HepG2 (cell line): ENCODE data around the gene VEGFA. TPM values are rescaled to one million over a fixed set of nuclear protein-coding genes. Genes with fewer than 3 reads are reported as not detected.

Experiments used
- ATAC-seq: fragments of 200-7000 bp; cut with Tn5 transposase; 3 replicates; pipeline ENCODE4 v1.9.1; 2020; ENCODE audit warnings: mild to moderate bottlenecking, moderate library complexity
- BruUV-seq: library from RNA; stranded (reverse); fragments of 400-500 nt; replicated peaks from 2 replicates; lab custom pipeline; 2021; lab: Mats Ljungman, UMichigan
- CTCF ChIA-PET: fragments of 300-600 bp; formaldehyde crosslinking; extraction: SDS; loops from one replicate; lab custom pipeline; 2021; ENCODE audit warnings: low total read pairs, inconsistent platforms, low intra/inter-chr PET ratio; lab: Yijun Ruan, JAX
- POLR2A ChIA-PET: fragments of 350-600 bp; sonication (Branson Sonifier 250); formaldehyde crosslinking; loops from one replicate; lab custom pipeline; 2020; ENCODE audit warnings: antibody characterized with exemption, inconsistent platforms; lab: Yijun Ruan, JAX
- DNase-seq: peaks from one replicate; pipeline ENCODE4 v3.0.0-alpha.2; 2015; ENCODE audit warnings: low spot score
- FAIRE-seq: peaks from 3 replicates; lab custom pipeline; 2011; peaks lifted over from hg19 to GRCh38; lab: Jason Lieb, UNC
- H2AFZ ChIP-seq: one replicate; pipeline ENCODE4 v1.6.1; 2011; ENCODE audit warnings: low read length, inconsistent platforms
- H3K27ac ChIP-seq: fragments of 300-600 bp; 3 replicates; pipeline ENCODE4 v1.8.0; 2011; ENCODE audit warnings: mixed run types, mild to moderate bottlenecking, mixed read lengths, low read length, inconsistent platforms; ENCODE audit not compliant: insufficient read depth; ENCODE audit errors: extremely low read length
- H3K27me3 ChIP-seq, 2 experiments: fragments of 200-600 bp in 1 of 2; 2 replicates in 1 of 2; 3 replicates in 1 of 2; pipeline versions ENCODE4 v1.6.0 to v1.8.0; 2011; ENCODE audit warnings: low read length in 2 of 2, mild to moderate bottlenecking in 2 of 2, moderate library complexity in 2 of 2, inconsistent platforms in 1 of 2; ENCODE audit not compliant: insufficient read depth in 2 of 2, control insufficient read depth in 1 of 2
- H3K36me3 ChIP-seq, 2 experiments: fragments of 200-600 bp in 1 of 2; replicated peaks in 1 of 2; 2 replicates in 1 of 2; 3 replicates in 1 of 2; pipeline versions ENCODE4 v1.5.1 to v1.8.0; 2011; ENCODE audit warnings: low read length in 2 of 2, inconsistent platforms in 1 of 2; ENCODE audit not compliant: insufficient read depth in 2 of 2, control insufficient read depth in 1 of 2
- H3K4me1 ChIP-seq: 2 replicates; pipeline ENCODE4 v1.5.1; 2012; ENCODE audit warnings: low read length, inconsistent platforms; ENCODE audit not compliant: insufficient read depth
- H3K4me2 ChIP-seq: 2 replicates; pipeline ENCODE4 v1.6.0; 2011; ENCODE audit warnings: low read depth, low read length, inconsistent platforms
- H3K4me3 ChIP-seq, 3 experiments: fragments of 200-600 bp in 1 of 3; sonication (generic), shearing (Covaris generic) in 1 of 3; replicated peaks in 1 of 3; 2 replicates each; pipeline ENCODE4 v1.5.1; 2011 to 2016; ENCODE audit warnings: low read length in 3 of 3, inconsistent platforms in 2 of 3, low read depth in 2 of 3, mild to moderate bottlenecking in 2 of 3, control low read depth in 1 of 3, mixed read lengths in 1 of 3; ENCODE audit not compliant: insufficient read depth in 1 of 3
- H3K79me2 ChIP-seq: one replicate; pipeline ENCODE4 v1.6.1; 2011; ENCODE audit warnings: low read length, inconsistent platforms; ENCODE audit not compliant: insufficient read depth
- H3K9ac ChIP-seq: 2 replicates; pipeline ENCODE4 v1.6.0; 2011; ENCODE audit warnings: mild to moderate bottlenecking, low read depth, low read length, inconsistent platforms; ENCODE audit not compliant: insufficient read depth
- H3K9me3 ChIP-seq: 2 replicates; pipeline ENCODE4 v1.5.1; 2012; ENCODE audit warnings: mild to moderate bottlenecking, low read length
- H4K20me1 ChIP-seq: 2 replicates; pipeline ENCODE4 v1.6.0; 2011; ENCODE audit warnings: inconsistent platforms, mild to moderate bottlenecking, low read length, moderate library complexity; ENCODE audit not compliant: insufficient read depth
- BORCS8-MEF2B ChIP-seq: sonication (generic); formaldehyde crosslinking; IDR thresholded peaks from 2 replicates; pipeline ENCODE4 v1.8.0; 2022; ENCODE audit warnings: mild to moderate bottlenecking, missing genetic modification reagents
- DPF2 ChIP-seq: sonication (generic); formaldehyde crosslinking; IDR thresholded peaks from 2 replicates; pipeline ENCODE4 v1.4.0; 2020; ENCODE audit warnings: mild to moderate bottlenecking, low read depth, missing genetic modification reagents, borderline replicate concordance
- FOXO1 ChIP-seq: sonication (generic); formaldehyde crosslinking; IDR thresholded peaks from 2 replicates; pipeline ENCODE4 v1.4.0; 2020; ENCODE audit warnings: missing genetic modification reagents
- IKZF1 ChIP-seq: fragments of 450-650 bp; IDR thresholded peaks from 2 replicates; pipeline ENCODE4 v1.7.1; 2016
- JUND ChIP-seq: sonication (generic); formaldehyde crosslinking; IDR thresholded peaks from 2 replicates; pipeline ENCODE4 v1.8.0; 2022; ENCODE audit warnings: mild to moderate bottlenecking, missing genetic modification reagents
- KMT2B ChIP-seq: IDR thresholded peaks from 2 replicates; pipeline ENCODE4 v1.6.1; 2016; ENCODE audit warnings: missing genetic modification reagents, missing compliant biosample characterization
- PRDM10 ChIP-seq: sonication (generic); formaldehyde crosslinking; IDR thresholded peaks from 2 replicates; pipeline ENCODE4 v1.4.0; 2020; ENCODE audit warnings: low read depth, missing genetic modification reagents
- RERE ChIP-seq: IDR thresholded peaks from 2 replicates; pipeline ENCODE4 v1.6.1; 2016; ENCODE audit warnings: low read depth, missing genetic modification reagents, missing compliant biosample characterization
- RXRA ChIP-seq: sonication (generic); formaldehyde crosslinking; IDR thresholded peaks from 2 replicates; pipeline ENCODE4 v1.5.1; 2020; ENCODE audit warnings: missing genetic modification reagents
- ZMYM3 ChIP-seq: sonication (generic); formaldehyde crosslinking; IDR thresholded peaks from 2 replicates; pipeline ENCODE4 v1.5.1; 2020; ENCODE audit warnings: mild to moderate bottlenecking, missing genetic modification reagents
- ZNF7 ChIP-seq: IDR thresholded peaks from 2 replicates; pipeline ENCODE4 v1.6.1; 2016; ENCODE audit warnings: missing biosample characterization, missing genetic modification reagents
- ZNF790 ChIP-seq: sonication (generic); formaldehyde crosslinking; IDR thresholded peaks from 2 replicates; pipeline ENCODE4 v1.8.0; 2022; ENCODE audit warnings: missing genetic modification reagents, mild to moderate bottlenecking, borderline replicate concordance
- WGBS: methylation state at CpG from one replicate; pipeline ENCODE4 v1.1.6; 2017; ENCODE audit warnings: low lambda C conversion rate; 5-methylcytosine and 5-hydroxymethylcytosine counted together
- in situ Hi-C: cut with HindIII; loops from 2 replicates; pipeline ENCODE4 v1.10.0; 2017; ENCODE audit warnings: low pct_unique_long_range_greater_than_20kb; ENCODE audit not compliant: extremely low pct_ligation_motif_present
- intact Hi-C: fragments of 100-400 bp; cut with micrococcal nuclease; formaldehyde crosslinking; loops from one replicate; pipeline ENCODE4 v1.10.0; 2022; ENCODE audit not compliant: unreplicated experiment
- polyA plus RNA-seq, 8 experiments: library from polyadenylated mRNA; depleted of rRNA in 3 of 8; stranded (reverse) in 7 of 8; unstranded in 1 of 8; fragments of >200 nt; fragmentation: Illumina TruSeq in 4 of 8; extraction: Trizol in 4 of 8; gene quantifications; 2 replicates each; pipeline versions ENCODE4 v1.2.1 to v1.2.3, GENCODE V29; 2011 to 2016; ENCODE audit warnings: low read depth in 4 of 8, missing spikeins in 1 of 8, mixed read lengths in 1 of 8; ENCODE audit not compliant: insufficient read depth in 1 of 8
- total RNA-seq, 5 experiments: library from RNA; depleted of rRNA; stranded (reverse); fragments of >200 nt; fragmentation: Illumina TruSeq; extraction: Trizol; gene quantifications; 2 replicates each; pipeline ENCODE4 v1.2.3, GENCODE V29; 2016; ENCODE audit warnings: low read depth in 1 of 5

The VEGFA gene
- total and polyA plus RNA-seq, 2 of the 13 experiments (the other 11 are each of a cell fraction or from before 2014, with no cell fraction given) = 68.1 to 629 TPM

GRCh38 chr6:43806758-43807227 is 36.8 kb downstream of the VEGFA start (continued):
- no peak; the same call in 1 of the 2 replicates for TF ChIP-seq ZNF790 (CRISPR knock-in tag)

GRCh38 chr6:43807228-43808061 is 37.4 kb downstream of the VEGFA start:
- intact Hi-C loops = no loop called here
- peak overlapping the region; percentile 68 for H3K9ac ChIP-seq
- H3K4me3 ChIP-seq = peak overlapping the region; percentile 34 to 78 (median 48)
- no peaks in the 10 kb centered on the region for H3K36me3 ChIP-seq
- in situ Hi-C loops = loop anchor here (5.0 kb wide), 1 partner anchor 35 kb away; the partner anchor contains the start of gene VEGFA
- no peak for FAIRE-seq
- peak overlapping the region; percentile 50 for H2AFZ ChIP-seq
- peak overlapping the region; percentile 79 for H3K27ac ChIP-seq
- CTCF ChIA-PET = no interaction called here
- no TSS peak for BruUV-seq
- no peaks in the 10 kb centered on the region for H3K79me2 ChIP-seq
- peak; percentile 77 for ATAC-seq
- no peaks in the 10 kb centered on the region for H4K20me1 ChIP-seq
- 4% methylated on average over 10 of the region's 11 CpGs for WGBS
- H3K27me3 ChIP-seq = no peaks in the 10 kb centered on the region; a peak in 2 of 5 replicates
- no peaks in the 10 kb centered on the region for H3K9me3 ChIP-seq
- H3K4me2 ChIP-seq = peak overlapping the region; percentile 95
- H3K4me1 ChIP-seq = peaks cover 89% of the 10 kb centered on the region
- POLR2A ChIA-PET = interaction anchor here (0.6 to 4.7 kb wide), 20 partner anchors 9 to 183 kb away, joined by 3 to 66 read pairs (median 5); partner anchors contain the start of genes GTPBP2 and VEGFA
- peak; percentile 60 for DNase-seq
- TF ChIP-seq KMT2B (CRISPR knock-in tag) = 0 out of 2 replicates have a peak, but pooled peaks have one; percentile 19
- no peak for TF ChIP-seq FOXO1 (CRISPR knock-in tag)
- peak; percentile 32; the same call in 1 of the 2 replicates for TF ChIP-seq ZMYM3 (CRISPR knock-in tag)
- 0 out of 2 replicates have a peak, but pooled peaks have one; percentile 50 for TF ChIP-seq RERE (CRISPR knock-in tag)
- 0 out of 2 replicates have a peak, but pooled peaks have one; percentile 35 for TF ChIP-seq PRDM10 (CRISPR knock-in tag)
- TF ChIP-seq RXRA (CRISPR knock-in tag) = peak; percentile 36; the same call in 1 of the 2 replicates
- peak; percentile 77; the same call in 1 of the 2 replicates for TF ChIP-seq BORCS8-MEF2B (CRISPR knock-in tag)
- no peak for TF ChIP-seq JUND
- no peak for TF ChIP-seq ZNF7 (CRISPR knock-in tag)
- no peak for TF ChIP-seq IKZF1
- TF ChIP-seq DPF2 (CRISPR knock-in tag) = peak; percentile 62; the same call in 1 of the 2 replicates
